VCaP (cell line): ENCODE measurements around the gene TCN2.

ENCODE experiments used
- H3K27ac ChIP-seq: fragments of 450-650 bp; 2 replicates; pipeline ENCODE4 v1.5.1; 2017
- TF ChIP-seq, protein P1 (sequence below): fragments of 450-650 bp; conservative IDR thresholded peaks from 2 replicates; pipeline ENCODE4 v1.5.1; 2017; ENCODE audit warnings: mild to moderate bottlenecking, moderate library complexity

Gene TCN2

DNA sequence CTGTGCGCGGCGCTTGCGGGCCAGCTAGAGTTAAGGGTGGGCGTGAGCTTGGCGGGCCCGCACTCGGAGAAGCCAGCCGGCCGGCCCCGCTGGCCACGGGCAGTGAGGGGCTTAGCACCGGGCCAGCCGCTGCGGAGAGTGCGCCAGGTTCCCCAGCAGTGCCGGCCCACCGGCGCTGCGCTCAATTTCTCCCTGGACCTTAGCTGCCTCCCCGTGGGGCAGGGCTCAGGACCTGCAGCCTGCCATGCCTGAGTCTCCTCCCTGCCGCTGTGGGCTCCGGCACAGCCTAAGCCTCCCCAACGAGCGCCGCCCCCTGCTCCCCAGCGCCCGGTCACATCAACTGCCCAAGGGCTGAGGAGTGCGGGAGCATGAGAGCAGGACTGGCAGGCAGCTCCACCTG is 10.1 kb upstream of the TCN2 start:
- TF ChIP-seq, protein P1, sequence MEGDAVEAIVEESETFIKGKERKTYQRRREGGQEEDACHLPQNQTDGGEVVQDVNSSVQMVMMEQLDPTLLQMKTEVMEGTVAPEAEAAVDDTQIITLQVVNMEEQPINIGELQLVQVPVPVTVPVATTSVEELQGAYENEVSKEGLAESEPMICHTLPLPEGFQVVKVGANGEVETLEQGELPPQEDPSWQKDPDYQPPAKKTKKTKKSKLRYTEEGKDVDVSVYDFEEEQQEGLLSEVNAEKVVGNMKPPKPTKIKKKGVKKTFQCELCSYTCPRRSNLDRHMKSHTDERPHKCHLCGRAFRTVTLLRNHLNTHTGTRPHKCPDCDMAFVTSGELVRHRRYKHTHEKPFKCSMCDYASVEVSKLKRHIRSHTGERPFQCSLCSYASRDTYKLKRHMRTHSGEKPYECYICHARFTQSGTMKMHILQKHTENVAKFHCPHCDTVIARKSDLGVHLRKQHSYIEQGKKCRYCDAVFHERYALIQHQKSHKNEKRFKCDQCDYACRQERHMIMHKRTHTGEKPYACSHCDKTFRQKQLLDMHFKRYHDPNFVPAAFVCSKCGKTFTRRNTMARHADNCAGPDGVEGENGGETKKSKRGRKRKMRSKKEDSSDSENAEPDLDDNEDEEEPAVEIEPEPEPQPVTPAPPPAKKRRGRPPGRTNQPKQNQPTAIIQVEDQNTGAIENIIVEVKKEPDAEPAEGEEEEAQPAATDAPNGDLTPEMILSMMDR: no peak

DNA sequence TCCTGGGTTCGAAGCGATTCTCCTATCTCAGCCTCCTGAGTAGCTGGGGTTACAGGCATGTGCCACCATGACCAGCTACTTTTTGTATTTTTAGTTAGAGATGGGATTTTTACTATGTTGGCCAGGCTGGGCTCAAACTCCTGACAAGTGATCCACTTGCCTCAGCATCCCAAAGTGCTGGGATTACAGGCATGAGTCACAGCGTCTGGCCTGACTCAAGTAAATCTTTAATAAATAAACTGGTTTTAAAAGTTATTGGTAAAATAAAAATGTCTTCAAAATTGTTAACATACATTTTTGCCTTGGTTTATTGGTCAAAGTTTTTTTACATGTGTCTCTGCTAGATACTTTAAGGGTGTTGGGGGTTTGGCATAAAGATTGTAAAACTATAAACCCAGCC is 8.0 kb upstream of the TCN2 start:
- TF ChIP-seq, protein P1: no peak
- H3K27ac ChIP-seq: no peak overlapping the region

More for the DNA sequence above, 10.1 kb upstream of the TCN2 start:
- no peak overlapping the region for H3K27ac ChIP-seq

DNA sequence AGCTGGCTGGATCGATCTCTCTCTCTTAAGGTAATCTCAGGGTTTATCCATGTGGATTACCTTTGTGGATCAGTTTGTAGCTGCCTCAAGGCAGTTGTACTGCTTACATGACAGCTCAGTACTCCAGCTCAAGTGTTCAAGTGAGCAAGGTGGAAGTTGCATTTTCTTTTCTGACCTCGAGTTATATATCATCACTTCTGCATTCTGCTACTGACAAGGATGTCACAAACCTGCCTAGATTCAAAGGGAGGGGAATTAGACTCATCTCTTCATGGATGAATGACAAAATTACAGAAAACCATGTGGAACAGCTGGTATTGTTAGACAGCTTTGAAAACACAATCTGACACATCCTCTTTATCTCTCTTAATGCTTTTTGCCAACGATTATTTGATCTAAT is 6.1 kb upstream of the TCN2 start:
- TF ChIP-seq, protein P1: no peak
- no peak overlapping the region for H3K27ac ChIP-seq

GRCh38 chr22:30601464-30601863 is 5.5 kb upstream of the TCN2 start:
- H3K27ac ChIP-seq: no peak overlapping the region
- TF ChIP-seq, protein P1: no peak

DNA sequence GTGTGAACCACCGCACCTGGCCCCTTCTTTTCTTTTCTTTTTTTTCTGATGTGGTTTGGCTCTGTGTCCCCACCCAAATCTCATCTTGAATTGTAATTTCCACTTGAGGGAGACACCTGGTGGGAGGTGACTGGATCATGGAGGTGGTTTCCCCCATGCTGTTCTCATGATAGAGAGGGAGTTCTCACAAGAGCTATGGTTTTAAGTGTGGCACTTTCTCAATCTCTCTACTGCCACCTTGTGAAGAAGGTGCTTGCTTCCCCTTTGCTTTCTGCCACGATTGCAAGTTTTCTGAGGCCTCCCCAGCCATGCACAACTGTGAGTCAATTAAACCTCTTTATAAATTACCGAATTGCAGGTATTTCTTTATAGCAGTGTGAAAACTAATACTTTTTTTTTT is 4.9 kb upstream of the TCN2 start:
- H3K27ac ChIP-seq: no peak overlapping the region
- TF ChIP-seq, protein P1: peak; percentile 79

- H3K27ac ChIP-seq: no peak overlapping the region
- TF ChIP-seq, protein P1: no peak
These were observed 3.2 kb upstream of the TCN2 start for GRCh38 chr22:30603801-30604200.

DNA sequence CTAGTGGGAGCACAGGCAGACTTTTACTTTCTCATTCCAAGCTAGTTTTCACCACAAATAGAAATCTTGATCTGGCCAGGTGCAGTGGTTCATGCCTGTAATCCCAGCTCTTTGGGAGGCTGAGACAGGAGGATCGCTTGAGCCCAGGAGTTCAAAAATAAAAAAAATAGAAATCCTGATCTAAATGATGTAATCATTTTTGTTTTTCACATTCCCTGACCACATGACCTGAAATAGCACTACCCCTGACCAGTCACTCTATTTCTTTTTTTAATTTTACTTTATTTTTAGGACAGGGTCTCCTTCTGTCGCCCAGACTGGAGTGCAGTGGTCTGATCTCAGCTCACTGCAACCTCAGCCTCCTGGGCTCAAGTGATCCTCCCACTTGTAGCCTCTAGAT is 2.3 kb upstream of the TCN2 start:
- TF ChIP-seq, protein P1: no peak
- no peak overlapping the region for H3K27ac ChIP-seq
